ENCODE data around the gene LRRC46.

The LRRC46 gene

DNA sequence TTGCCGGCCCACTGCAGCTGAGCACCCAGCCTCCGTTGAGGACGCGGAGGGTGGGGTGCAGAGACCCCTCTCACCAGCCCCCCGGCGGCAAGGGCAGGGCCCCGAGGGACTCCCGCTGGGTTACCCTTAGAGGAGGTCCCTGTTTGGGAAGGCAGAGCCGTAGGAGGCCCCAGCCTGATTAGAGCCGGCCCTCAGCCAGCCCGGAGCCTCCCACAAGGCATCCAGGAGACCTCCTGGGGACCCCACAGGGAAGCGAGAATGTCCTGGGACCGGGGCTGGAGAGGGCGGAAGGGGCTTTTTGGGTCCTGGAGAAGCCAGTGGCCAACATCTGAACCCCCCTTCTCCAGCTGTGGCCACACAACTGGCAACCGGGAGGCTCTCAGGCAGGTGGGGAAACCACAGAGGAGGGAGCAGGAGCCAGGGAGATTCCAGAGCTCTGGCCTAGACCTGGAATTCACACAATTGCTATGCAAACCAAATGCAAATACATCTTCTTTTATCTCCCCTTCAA, 41.2 kb downstream of the LRRC46 start:
- Histone ChIP-seq H3K36me3 (ENCODE audit: insufficient read depth, low read length) (no peaks in the 10 kb centered on the region), H3K4me3 (ENCODE audit: low read length) (peak overlapping the region; percentile 50), H3K4me1 (ENCODE audit: insufficient read depth, low read length) (peaks cover 39% of the 10 kb centered on the region), H3K9ac (ENCODE audit: low read depth, low read length) (peak overlapping the region; percentile 38; the same call in 1 of the 2 replicates), H3K27me3 (ENCODE audit: insufficient read depth, low read length) (peaks cover 66% of the 10 kb centered on the region), H3K27ac (ENCODE audit: low read depth, low read length) (peak overlapping the region; percentile 16; the same call in 1 of the 2 replicates), H3K9me3 (ENCODE audit: insufficient read depth, low read depth, low read length) (no peaks in the 10 kb centered on the region)
- 3% methylated on average over 15 of the region's 15 CpGs for WGBS

GRCh38 chr17:47873200-47874090, 42.0 kb downstream of the LRRC46 start:
- H3K27ac ChIP-seq (ENCODE audit: low read depth, low read length) = no peak overlapping the region; the same call in 1 of the 2 replicates
- H3K9ac ChIP-seq (ENCODE audit: low read depth, low read length) = no peak overlapping the region
- 44% methylated on average over 4 of the region's 4 CpGs for WGBS
- no peaks in the 10 kb centered on the region for H3K36me3 ChIP-seq (ENCODE audit: insufficient read depth, low read length)
- H3K4me3 ChIP-seq (ENCODE audit: low read length) = peak overlapping the region; percentile 50; the same call in 1 of the 2 replicates
- no peaks in the 10 kb centered on the region for H3K9me3 ChIP-seq (ENCODE audit: insufficient read depth, low read depth, low read length)
- peaks cover 61% of the 10 kb centered on the region for H3K27me3 ChIP-seq (ENCODE audit: insufficient read depth, low read length)
- peaks cover 42% of the 10 kb centered on the region for H3K4me1 ChIP-seq (ENCODE audit: insufficient read depth, low read length)

DNA sequence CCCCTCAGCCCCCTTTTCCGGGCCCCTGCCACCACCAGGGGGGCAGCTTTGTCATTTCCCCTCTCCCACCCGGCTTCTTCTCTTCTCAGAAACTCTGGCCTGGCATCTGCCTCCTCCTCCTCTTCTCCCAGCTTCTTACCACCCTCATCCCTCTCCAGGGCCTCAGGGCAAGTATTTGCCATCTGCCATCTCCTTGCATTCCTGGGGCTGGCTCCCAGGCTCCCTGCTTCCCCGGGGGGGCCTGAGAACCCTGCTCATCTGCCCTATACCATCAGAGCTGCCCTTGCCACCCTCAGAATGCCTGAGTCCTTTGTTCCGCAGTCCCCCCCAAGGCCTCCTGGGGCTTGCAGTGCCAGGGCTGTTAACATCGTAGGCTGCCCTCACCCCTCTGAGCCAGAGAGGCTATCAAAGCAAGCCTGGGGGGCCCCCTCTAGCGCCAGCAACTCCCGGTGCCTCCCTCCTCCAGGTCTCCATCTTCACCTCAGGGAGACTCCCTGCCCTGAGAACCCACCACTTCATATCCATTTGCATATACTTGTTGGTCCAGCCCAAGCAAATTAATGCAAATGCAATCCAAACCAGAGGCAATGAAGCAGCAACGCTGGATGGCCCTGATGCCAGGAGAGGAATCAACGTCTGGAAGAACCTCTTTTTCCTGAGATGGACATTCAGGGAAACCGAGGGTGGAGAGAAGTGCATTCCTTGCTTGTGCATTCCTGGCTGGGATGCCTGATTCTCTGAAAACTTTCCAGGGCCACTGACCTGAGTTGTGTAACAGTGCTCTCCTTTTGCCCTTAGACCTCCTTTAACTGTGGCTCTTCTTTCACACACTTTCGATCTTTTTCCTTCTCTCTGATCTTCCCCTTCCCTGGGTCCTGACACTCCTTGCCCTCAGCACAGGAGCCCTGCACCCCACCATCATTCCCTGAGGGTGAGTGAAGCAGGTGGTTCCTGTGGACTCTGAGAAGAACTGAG, 43.8 kb downstream of the LRRC46 start:
- no peak overlapping the region for H3K27ac ChIP-seq (ENCODE audit: low read depth, low read length)
- H3K9ac ChIP-seq (ENCODE audit: low read depth, low read length) = no peak overlapping the region
- peaks cover 48% of the 10 kb centered on the region for H3K27me3 ChIP-seq (ENCODE audit: insufficient read depth, low read length)
- no peaks in the 10 kb centered on the region for H3K9me3 ChIP-seq (ENCODE audit: insufficient read depth, low read depth, low read length)
- WGBS = 44% methylated on average over 11 of the region's 11 CpGs
- H3K36me3 ChIP-seq (ENCODE audit: insufficient read depth, low read length) = no peaks in the 10 kb centered on the region
- peaks cover 32% of the 10 kb centered on the region for H3K4me1 ChIP-seq (ENCODE audit: insufficient read depth, low read length)
- no peak overlapping the region for H3K4me3 ChIP-seq (ENCODE audit: low read length)

- 65% methylated on average over 8 of the region's 9 CpGs for WGBS
- H3K4me1 ChIP-seq (ENCODE audit: insufficient read depth, low read length) = peaks cover 26% of the 10 kb centered on the region
Observed at GRCh38 chr17:47877368-47878034, 46.0 kb downstream of the LRRC46 start.

GRCh38 chr17:47878203-47879027, 46.9 kb downstream of the LRRC46 start:
- H3K27ac ChIP-seq (ENCODE audit: low read depth, low read length) = no peak overlapping the region
- WGBS = 57% methylated on average over 10 of the region's 10 CpGs

More at GRCh38 chr17:47877368-47878034, 46.0 kb downstream of the LRRC46 start:
- Histone ChIP-seq H3K27me3 (ENCODE audit: insufficient read depth, low read length) (peaks cover 27% of the 10 kb centered on the region), H3K36me3 (ENCODE audit: insufficient read depth, low read length) (no peaks in the 10 kb centered on the region), H3K4me3 (ENCODE audit: low read length) (no peak overlapping the region), H3K27ac (ENCODE audit: low read depth, low read length) (no peak overlapping the region), H3K9ac (ENCODE audit: low read depth, low read length) (no peak overlapping the region), H3K9me3 (ENCODE audit: insufficient read depth, low read depth, low read length) (no peaks in the 10 kb centered on the region)

GRCh38 chr17:47879028-47879585, 47.6 kb downstream of the LRRC46 start:
- Histone ChIP-seq H3K36me3 (ENCODE audit: insufficient read depth, low read length) (no peaks in the 10 kb centered on the region), H3K27me3 (ENCODE audit: insufficient read depth, low read length) (peaks cover 11% of the 10 kb centered on the region; the same call in 1 of the 2 replicates), H3K4me3 (ENCODE audit: low read length) (no peak overlapping the region), H3K4me1 (ENCODE audit: insufficient read depth, low read length) (peaks cover 16% of the 10 kb centered on the region), H3K9ac (ENCODE audit: low read depth, low read length) (no peak overlapping the region), H3K9me3 (ENCODE audit: insufficient read depth, low read depth, low read length) (no peaks in the 10 kb centered on the region), H3K27ac (ENCODE audit: low read depth, low read length) (no peak overlapping the region)
- WGBS = 71% methylated on average over 2 of the region's 2 CpGs

More at GRCh38 chr17:47878203-47879027, 46.9 kb downstream of the LRRC46 start:
- Histone ChIP-seq H3K4me3 (ENCODE audit: low read length) (no peak overlapping the region), H3K27me3 (ENCODE audit: insufficient read depth, low read length) (peaks cover 18% of the 10 kb centered on the region), H3K36me3 (ENCODE audit: insufficient read depth, low read length) (no peaks in the 10 kb centered on the region), H3K4me1 (ENCODE audit: insufficient read depth, low read length) (peaks cover 21% of the 10 kb centered on the region), H3K9ac (ENCODE audit: low read depth, low read length) (no peak overlapping the region), H3K9me3 (ENCODE audit: insufficient read depth, low read depth, low read length) (no peaks in the 10 kb centered on the region)

DNA sequence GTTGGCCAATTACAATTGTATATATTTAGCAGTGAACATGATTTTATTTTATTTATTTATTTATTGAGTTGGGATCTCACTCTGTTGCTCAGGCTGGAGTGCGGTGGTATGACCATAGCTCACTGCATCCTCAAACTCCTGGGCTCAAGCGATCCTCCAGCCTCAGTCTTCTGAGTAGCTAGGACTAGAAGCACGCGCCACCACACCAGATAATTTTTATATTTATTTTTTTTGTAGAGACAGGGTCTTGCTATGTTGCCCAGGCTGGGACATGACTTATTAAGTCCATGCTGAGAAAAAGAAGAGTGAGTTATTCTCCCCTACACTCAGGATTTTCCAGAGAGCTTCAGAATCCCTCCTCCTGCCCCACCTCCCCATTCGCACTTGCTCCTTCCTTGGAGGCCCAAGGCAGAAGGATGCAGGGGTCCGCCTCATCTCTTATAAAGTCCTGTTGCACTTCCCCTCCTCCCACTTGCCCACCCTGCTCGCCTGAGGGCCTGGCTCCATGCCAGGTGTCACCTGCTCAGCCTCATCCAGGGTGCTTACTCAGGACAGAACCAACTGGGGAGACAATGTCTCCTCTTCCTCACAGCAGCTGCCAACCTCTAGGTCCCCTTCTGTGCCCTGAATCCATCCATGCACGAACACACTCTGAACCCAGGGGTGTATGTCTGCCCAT, 48.4 kb downstream of the LRRC46 start:
- H3K4me3 ChIP-seq (ENCODE audit: low read length) = no peak overlapping the region
- no peak overlapping the region for H3K27ac ChIP-seq (ENCODE audit: low read depth, low read length)
- no peaks in the 10 kb centered on the region for H3K36me3 ChIP-seq (ENCODE audit: insufficient read depth, low read length)
- 87% methylated on average over 7 of the region's 8 CpGs for WGBS
- no peaks in the 10 kb centered on the region for H3K9me3 ChIP-seq (ENCODE audit: insufficient read depth, low read depth, low read length)
- 0 out of 2 replicates have a peak, but pooled peaks cover 4% of the 10 kb centered on the region for H3K27me3 ChIP-seq (ENCODE audit: insufficient read depth, low read length)
- H3K9ac ChIP-seq (ENCODE audit: low read depth, low read length) = no peak overlapping the region
- H3K4me1 ChIP-seq (ENCODE audit: insufficient read depth, low read length) = peaks cover 19% of the 10 kb centered on the region

- Histone ChIP-seq H3K4me3 (ENCODE audit: low read length) (no peak overlapping the region), H3K9ac (ENCODE audit: low read depth, low read length) (no peak overlapping the region), H3K4me1 (ENCODE audit: insufficient read depth, low read length) (peaks cover 21% of the 10 kb centered on the region), H3K27ac (ENCODE audit: low read depth, low read length) (no peak overlapping the region), H3K27me3 (ENCODE audit: insufficient read depth, low read length) (no peaks in the 10 kb centered on the region), H3K36me3 (ENCODE audit: insufficient read depth, low read length) (no peaks in the 10 kb centered on the region), H3K9me3 (ENCODE audit: insufficient read depth, low read depth, low read length) (no peaks in the 10 kb centered on the region)
- WGBS = 91% methylated on average over 7 of the region's 7 CpGs
Observed at GRCh38 chr17:47882247-47882646, 50.8 kb downstream of the LRRC46 start.

- H3K27me3 ChIP-seq (ENCODE audit: insufficient read depth, low read length) = no peaks in the 10 kb centered on the region
- H3K9me3 ChIP-seq (ENCODE audit: insufficient read depth, low read depth, low read length) = no peaks in the 10 kb centered on the region
- H3K27ac ChIP-seq (ENCODE audit: low read depth, low read length) = no peak overlapping the region
- 89% methylated on average over 8 of the region's 9 CpGs for WGBS
- H3K9ac ChIP-seq (ENCODE audit: low read depth, low read length) = no peak overlapping the region
- peaks cover 21% of the 10 kb centered on the region for H3K4me1 ChIP-seq (ENCODE audit: insufficient read depth, low read length)
- H3K4me3 ChIP-seq (ENCODE audit: low read length) = no peak overlapping the region
- no peaks in the 10 kb centered on the region for H3K36me3 ChIP-seq (ENCODE audit: insufficient read depth, low read length)
Observed at GRCh38 chr17:47882695-47883588, 51.5 kb downstream of the LRRC46 start.
